ENCODE measurements around the gene ERG.

The ERG gene

GRCh38 chr21:38472412-38473108 is 25.7 kb downstream of the ERG start:
- DNase-seq: no peak

GRCh38 chr21:38471766-38472165 is 26.5 kb downstream of the ERG start:
- DNase-seq: no peak

GRCh38 chr21:38470755-38471154 is 27.5 kb downstream of the ERG start:
- DNase-seq: no peak

GRCh38 chr21:38469642-38470041 is 28.6 kb downstream of the ERG start:
- no peak for DNase-seq

- DNase-seq: no peak
These were observed 29.3 kb downstream of the ERG start for GRCh38 chr21:38468989-38469388.

- DNase-seq: no peak
These were observed 30.4 kb downstream of the ERG start for GRCh38 chr21:38467911-38468310.

GRCh38 chr21:38467374-38467773 is 30.9 kb downstream of the ERG start:
- no peak for DNase-seq

GRCh38 chr21:38460171-38460742 is 38.0 kb downstream of the ERG start:
- no peak for DNase-seq

- DNase-seq: no peak
These were observed 38.8 kb downstream of the ERG start for GRCh38 chr21:38459490-38459889.

- no peak for DNase-seq
These were observed 42.9 kb downstream of the ERG start for GRCh38 chr21:38455403-38455802.

GRCh38 chr21:38454702-38455101 is 43.6 kb downstream of the ERG start:
- no peak for DNase-seq

GRCh38 chr21:38454161-38454560 is 44.1 kb downstream of the ERG start:
- no peak for DNase-seq

- DNase-seq: no peak
These were observed 49.4 kb downstream of the ERG start for GRCh38 chr21:38448671-38449385.

- DNase-seq: no peak
These were observed 50.7 kb downstream of the ERG start for GRCh38 chr21:38447611-38448010.

GRCh38 chr21:38444691-38445090 is 53.6 kb downstream of the ERG start:
- no peak for DNase-seq

GRCh38 chr21:38443110-38443509 is 55.2 kb downstream of the ERG start:
- no peak for DNase-seq

- DNase-seq: no peak
These were observed 57.1 kb downstream of the ERG start for GRCh38 chr21:38441153-38441552.

- no peak for DNase-seq
These were observed 57.5 kb downstream of the ERG start for GRCh38 chr21:38440746-38441145.

- DNase-seq: no peak
These were observed 58.3 kb downstream of the ERG start for GRCh38 chr21:38439957-38440356.

- DNase-seq: no peak
These were observed 58.9 kb downstream of the ERG start for GRCh38 chr21:38439426-38439825.

- no peak for DNase-seq
These were observed 59.8 kb downstream of the ERG start for GRCh38 chr21:38438462-38438893.

- DNase-seq: no peak
These were observed 61.9 kb downstream of the ERG start for GRCh38 chr21:38436341-38436740.

- DNase-seq: no peak
These were observed 63.3 kb downstream of the ERG start for GRCh38 chr21:38434913-38435533.

- no peak for DNase-seq
These were observed 64.8 kb downstream of the ERG start for GRCh38 chr21:38433471-38433870.
